ENCODE results near the gene IFTAP. TPM values are rescaled to one million over a fixed set of nuclear protein-coding genes. Genes with fewer than 3 reads are reported as not detected.
A peak's percentile ranks its signal among the peaks of the same experiment; 100 is the strongest.

Gene IFTAP
- total RNA-seq, 1 experiment from 2014 or later: 79.2 TPM

DNA sequence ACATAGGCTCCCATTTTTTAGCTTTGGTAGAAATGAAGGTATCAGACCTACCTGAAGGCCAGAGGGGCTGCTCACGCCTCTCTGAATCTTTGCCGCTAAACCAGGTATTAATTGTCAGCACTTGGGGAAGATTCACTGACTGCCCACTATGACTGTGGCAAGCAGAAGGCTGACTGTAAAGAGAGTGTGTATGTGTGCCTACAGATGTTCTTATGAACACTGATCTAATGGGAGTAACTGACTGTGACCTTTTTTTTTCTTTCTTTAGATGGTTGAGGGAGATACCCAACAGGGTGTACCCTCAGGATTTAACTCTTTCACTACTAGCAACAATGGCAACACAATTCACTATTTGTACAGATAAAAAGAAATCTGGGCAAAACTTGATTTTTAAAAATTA is 3.7 kb downstream of the IFTAP start, which contains the start of gene RAG2:
Gene RAG2, minus strand, starts transcription at position 186 of the 400 bp plus-strand sequence. CDS start 4,068 bp downstream, outside the sequence.
- DNase-seq (ENCODE audit: low spot score): no peak

- DNase-seq (ENCODE audit: low spot score): no peak
Measured at GRCh38 chr11:36600180-36600579, 5.9 kb downstream of the IFTAP start.

- DNase-seq (ENCODE audit: low spot score): no peak
Measured at GRCh38 chr11:36601155-36601554, 6.9 kb downstream of the IFTAP start.

DNA sequence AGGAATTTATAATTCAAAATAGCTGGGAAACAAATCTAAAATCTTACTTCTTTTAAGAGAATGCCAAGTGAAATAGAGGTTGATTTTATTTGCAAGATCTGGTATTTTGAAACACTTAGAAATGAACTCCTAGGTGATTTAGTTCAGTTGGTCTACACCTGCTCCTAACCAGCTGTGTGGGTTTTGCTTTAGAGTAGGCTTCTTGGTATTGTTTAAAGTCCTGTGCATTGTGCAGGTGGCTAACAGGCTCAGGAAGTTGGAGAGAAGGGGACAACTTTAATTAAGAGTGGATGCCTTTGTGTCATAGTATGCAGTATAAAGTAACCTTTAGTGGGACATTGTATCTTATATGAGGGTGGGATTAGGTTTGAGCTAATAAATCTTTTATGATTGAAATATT is 7.8 kb downstream of the IFTAP start:
- DNase-seq (ENCODE audit: low spot score): no peak

DNA sequence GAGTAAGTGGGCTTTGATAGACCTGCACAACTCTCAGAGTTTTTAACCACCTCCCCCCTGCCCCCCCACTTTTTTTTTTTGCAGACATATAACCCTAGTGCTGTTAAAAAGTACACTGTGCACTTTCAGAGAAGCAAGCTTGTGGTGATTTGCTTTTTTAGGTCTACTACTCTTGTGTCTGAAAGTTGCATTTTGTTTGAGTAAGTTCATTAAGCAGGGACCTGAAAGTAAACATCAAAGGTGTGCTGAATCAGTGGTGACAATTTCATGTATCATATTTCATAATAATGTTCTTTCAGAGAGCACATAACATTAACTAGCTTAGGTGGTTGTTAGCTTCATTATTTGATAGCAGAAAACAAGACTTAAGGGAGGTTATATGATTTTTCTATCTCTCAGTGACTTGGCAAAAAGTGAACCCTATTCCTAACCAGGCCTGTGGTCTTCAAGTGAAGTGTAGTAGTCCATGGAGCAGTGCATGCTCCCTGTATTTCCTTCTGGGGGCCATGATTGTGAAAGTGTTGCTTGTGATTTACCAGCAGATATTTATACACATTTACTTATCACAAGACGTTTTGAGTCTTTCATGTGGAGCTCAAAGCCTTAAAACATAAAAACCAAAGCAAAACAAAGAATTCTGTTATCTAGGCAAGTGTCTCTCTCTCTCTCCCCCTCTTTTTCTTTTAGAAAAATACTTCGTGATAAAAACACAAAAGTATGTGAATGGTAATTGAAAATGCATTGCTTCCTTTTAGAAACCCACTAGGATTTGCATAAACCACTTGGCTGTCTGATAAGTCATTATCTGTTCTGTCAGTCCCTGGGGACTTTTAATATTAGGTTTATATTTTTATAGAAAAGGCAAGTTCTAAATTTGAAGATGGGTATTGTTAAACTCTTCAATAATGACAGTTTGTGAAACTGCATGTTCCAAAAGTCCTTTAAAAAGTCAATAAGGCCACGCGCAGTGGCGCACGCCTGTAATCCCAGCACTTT is 11.2 kb downstream of the IFTAP start:
- no peak for DNase-seq (ENCODE audit: low spot score)

DNA sequence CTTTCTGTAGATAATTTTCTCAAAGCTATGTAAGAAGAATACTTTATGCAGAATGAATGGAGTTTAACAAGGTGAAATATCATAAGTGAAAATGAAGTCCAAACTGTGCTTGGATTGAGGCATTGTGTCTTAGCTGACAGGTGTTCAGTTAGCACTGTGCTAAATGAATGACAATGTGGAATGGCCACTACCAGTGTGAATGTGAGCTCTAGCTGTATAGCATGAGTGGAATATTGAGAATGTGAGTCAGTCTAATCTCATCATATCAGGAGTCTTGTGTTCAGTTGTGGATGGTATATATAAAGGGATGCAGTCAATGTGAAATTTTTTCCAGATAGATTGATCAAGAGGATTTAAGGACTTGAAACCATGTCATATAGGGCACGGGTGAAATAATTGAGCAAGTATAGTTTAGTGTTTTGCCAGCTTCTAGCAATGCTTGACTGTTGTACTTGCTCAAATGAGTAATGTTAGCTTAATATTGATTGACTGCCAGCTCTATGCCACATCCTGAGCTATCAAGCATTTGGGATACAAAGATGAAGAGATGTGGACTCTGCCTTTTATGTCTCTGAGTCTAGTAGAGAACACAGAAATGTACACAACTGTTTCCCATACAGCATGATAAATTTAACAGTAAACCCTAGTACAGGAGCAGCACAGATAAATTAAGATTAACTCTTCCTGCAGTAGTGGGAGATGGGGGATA is 14.3 kb downstream of the IFTAP start:
- DNase-seq (ENCODE audit: low spot score): no peak

DNA sequence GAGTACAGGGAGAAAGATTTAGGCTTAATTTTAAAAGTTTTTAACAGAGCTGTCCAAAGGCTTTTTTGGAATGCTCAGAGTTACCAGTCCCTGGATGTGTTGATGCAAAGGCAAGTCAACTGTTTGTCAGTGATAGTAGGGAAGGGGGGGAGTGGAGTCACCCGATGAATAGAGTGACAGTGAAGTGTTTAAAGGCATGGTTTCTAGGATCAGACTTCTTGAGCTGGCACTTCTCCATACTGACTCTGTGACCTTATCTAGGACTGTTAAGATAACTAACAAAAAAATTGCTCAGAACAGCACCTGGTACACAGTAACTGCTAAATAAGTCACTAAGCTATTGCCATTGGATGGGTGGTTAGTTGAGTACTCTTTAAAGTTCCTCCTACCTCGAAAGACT is 15.1 kb downstream of the IFTAP start:
- DNase-seq (ENCODE audit: low spot score): no peak

DNA sequence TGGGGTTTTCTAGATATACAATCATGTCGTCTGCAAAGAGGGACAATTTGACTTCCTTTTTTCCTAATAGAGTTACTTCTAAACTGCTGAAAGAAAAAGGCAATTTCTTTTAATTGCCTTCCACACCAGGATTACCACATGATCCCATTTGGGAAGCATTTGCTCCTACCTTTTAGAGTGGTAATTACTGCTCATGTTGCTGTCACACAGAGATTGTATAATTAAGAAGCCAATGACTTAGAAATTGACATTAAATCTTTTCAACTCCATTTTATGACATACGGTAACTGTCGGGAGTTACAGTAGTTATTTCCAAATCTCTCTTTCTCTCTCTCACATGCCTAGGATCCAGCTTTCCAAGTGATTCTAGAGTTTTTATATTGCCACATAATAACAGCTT is 21.5 kb downstream of the IFTAP start:
- no peak for DNase-seq (ENCODE audit: low spot score)

DNA sequence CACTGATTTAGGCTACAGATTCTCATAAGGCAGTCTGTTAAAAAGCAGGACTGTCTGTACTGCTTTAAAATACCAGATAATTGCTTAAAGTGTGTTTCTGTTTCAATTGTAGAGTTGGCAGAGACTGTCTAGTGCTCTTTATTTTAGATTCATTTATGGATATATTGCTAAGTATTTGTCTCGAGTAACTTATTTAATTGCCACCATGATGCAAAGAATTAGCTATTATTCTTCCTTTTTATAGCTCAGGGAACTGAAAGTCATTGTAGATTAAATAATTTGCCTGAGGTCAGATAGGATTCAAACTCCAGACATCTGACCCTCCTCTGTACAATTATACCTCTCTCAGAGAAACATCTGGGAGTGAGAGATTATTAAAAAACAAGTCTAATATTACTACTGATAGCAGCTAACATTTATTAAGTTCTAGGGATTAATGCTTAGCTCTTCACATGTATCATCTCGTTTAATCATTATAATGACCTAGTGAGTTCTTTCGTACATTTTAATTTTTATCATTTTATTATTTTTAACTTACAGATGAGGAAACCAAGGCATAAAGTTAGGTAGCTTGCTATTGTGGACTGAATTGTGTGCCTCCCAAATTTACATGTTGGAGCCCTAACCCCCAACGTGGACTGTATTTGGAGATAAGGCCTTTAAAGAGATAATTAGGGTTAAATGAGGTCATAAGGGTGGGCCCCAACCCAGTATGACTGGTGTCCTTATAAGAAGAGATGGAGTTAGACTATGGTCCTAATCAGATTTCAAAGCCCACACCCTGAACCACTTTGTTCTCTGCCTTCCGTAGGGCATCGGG is 23.5 kb downstream of the IFTAP start:
- no peak for DNase-seq (ENCODE audit: low spot score)

DNA sequence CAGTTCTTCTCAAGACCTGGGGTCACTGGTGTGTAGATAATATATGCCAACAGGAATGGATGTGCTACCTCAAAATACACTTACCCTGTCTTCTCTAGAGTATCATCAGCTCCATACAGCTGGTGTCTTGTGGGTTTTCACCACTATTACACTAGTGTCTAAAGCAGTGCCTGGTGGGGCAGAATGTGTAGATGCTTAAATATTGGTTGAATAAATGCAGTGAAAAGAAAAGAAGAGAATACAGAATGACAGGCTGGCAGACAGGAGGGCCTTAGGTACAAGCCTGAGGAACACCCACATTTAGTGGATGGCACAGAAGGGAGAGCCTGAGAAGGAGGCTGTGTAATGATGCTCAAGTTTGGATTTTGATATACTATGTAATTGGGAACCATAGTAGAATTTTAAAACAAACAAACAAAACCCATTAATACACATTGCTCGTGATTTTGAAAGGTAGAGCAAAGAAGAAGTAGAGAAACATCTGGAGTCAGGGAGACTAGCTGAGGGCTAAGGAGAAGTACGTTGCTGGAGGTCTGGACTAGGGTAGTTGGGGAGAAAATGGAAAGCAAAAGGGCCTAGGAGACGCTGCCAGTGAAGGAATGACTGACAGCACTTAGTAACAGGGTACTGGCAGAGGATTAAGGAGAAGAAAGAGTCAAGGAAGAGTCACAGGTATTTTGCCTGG is 24.2 kb downstream of the IFTAP start:
- no peak for DNase-seq (ENCODE audit: low spot score)

DNA sequence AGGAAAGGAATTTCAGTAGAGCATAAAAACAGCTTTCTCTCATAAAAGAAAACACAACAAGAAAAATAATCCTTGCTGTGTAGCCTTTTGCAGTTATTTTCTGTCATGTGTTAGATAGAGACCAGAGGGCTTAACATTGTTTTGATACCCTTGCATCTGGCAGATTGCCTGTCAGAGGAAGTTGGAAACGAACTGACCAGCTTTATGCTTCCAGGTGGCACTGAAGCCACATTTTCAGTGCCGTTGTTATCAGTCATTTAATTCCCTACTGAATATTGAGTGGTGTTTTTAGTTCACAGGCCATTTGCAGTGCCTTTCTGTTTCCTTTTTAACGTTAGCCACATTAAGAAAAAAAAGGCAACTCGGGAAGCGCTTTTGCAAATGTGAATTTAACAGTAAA is 25.2 kb downstream of the IFTAP start:
- no peak for DNase-seq (ENCODE audit: low spot score)

GRCh38 chr11:36620246-36620645 is 25.9 kb downstream of the IFTAP start:
- DNase-seq (ENCODE audit: low spot score): no peak

DNA sequence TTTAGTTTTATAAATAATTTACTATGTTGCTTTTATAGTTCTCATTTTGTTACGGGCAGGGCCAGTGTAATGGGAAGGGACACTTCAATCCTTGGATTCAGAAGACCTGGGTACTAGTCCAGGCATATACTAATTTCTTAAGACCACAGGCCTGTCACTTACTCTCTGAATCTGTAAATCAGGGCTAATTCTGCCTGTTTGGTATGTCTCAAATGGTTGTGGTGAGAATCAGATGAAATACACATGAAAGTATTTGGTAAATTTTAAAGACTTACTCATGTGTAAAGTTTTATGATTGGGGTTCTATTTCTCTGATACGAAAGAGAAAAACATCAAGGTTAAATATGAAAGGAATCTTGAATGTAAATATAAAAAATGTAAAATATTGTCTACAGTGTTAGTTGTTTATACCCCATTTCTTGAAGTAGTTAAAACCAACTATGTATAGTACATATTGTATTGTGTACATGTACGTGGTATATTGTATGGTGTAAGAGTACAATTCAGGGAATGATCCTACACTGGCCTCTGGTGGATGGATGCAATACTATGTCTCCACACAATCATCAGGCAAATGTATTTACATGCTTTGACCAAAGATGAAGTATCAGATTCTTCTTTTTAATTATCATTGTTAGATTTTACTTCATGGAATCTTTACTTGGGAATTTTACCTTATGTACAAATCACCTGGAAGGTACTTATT is 28.3 kb downstream of the IFTAP start:
- peak; percentile 53 for DNase-seq (ENCODE audit: low spot score)

DNA sequence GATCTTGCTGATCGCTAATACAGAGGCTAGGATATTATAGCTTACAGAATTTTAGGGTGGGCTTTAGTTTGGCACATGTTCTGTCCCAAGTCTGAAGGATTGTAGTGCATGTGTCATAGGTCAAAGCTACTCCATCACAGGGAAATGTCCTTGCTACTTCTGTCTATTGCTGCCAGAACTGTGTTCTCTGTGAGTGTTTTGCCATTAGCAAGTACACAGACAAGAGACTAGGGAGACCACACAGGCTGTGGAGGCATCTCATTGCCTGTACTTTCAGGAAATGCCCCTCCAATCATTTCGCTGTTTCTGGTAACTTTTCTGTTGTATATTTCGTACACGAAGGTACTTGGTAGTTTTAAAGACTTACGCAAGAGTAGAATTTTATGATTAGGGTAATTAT is 29.2 kb downstream of the IFTAP start:
- no peak for DNase-seq (ENCODE audit: low spot score)

GRCh38 chr11:36627006-36627405 is 32.7 kb downstream of the IFTAP start:
- no peak for DNase-seq (ENCODE audit: low spot score)

- DNase-seq (ENCODE audit: low spot score): no peak
Measured at GRCh38 chr11:36627471-36627870, 33.2 kb downstream of the IFTAP start.

- no peak for DNase-seq (ENCODE audit: low spot score)
Measured at GRCh38 chr11:36628141-36628540, 33.8 kb downstream of the IFTAP start.

DNA sequence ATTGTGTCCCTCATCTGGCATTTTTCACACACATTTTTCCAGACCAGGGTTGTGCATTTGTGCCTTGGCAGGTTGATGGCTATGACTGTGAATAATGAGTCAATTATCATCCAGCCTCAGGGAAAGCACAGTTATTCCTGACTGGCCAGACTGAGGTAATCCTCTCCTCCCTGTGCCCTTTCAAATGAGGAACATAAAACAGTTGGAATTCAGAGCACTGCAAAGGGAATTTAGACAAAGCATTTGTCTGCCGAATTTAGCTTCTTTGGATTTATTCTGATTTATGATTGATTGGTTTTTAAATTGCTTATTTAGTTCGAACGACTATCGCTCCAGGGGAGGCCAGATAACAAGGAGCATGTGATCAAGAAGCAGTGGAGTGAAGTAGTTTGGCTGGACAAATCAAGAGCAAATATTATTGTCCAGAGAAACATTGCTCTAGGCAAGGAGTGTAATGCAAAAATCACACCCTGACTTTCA is 34.5 kb downstream of the IFTAP start:
- no peak for DNase-seq (ENCODE audit: low spot score)

DNA sequence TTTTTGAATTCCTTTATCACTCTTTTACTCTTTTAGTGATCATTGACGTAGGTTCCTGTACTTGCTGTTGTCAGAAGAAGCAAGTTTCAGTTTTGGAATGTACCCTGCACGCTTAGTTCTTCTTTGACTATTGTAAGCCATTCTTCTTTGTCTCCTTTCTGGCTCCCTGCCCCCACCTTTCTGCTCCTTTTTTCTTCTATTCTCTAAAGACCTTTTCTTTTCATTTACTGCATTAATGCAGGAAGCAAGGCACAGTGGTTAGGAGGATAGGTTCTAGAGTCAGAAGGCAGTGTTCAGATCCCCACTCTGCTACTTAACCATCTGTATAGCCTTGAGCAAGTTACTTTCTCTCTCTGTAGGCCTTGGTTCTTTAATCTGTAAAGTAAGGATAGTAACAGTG is 37.5 kb downstream of the IFTAP start:
- DNase-seq (ENCODE audit: low spot score): no peak

GRCh38 chr11:36635066-36635862 is 41.0 kb downstream of the IFTAP start:
- DNase-seq (ENCODE audit: low spot score): no peak

Measured in A172 (cell line).